ENCODE results near the gene ZBTB24. TPM values are rescaled to one million over a fixed set of nuclear protein-coding genes. Genes with fewer than 3 reads are reported as not detected.

The ZBTB24 gene
- total and polyA plus RNA-seq, 12 donors: 1.1 to 4.0 (median 3.0) TPM

DNA sequence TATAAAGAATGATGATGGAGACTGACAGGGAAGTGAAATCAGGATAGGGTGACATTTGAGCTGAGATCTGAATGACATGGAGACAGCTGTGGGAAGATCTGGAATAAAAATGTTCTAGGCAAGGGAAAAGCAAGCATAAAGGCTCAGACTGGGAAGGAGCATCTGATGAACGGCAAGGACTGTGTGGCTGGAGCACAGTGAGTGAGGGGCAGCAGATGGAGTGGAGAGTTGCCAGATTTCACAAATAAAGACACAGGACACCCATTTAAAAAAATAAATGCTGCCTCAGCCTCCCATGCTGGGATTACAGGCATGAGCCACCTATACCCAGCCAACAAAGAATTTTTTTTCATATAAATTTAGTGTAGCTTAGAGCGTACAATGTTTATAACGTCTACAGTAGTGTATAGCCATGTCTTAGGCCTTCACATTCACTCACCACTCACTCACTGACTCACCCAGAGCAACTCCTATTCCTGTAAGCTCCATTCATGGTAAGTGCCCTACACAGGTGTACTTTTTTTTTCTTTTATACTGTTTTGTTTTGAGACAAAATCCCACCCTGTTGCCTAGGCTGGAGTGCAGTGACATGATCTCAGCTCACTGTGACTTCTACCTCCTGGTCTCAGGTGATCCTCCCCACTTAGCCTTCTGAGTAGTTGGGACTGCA, 2.4 kb upstream of the ZBTB24 start:
- no peak overlapping the region for H3K4me3 ChIP-seq
- TF ChIP-seq, protein P1, sequence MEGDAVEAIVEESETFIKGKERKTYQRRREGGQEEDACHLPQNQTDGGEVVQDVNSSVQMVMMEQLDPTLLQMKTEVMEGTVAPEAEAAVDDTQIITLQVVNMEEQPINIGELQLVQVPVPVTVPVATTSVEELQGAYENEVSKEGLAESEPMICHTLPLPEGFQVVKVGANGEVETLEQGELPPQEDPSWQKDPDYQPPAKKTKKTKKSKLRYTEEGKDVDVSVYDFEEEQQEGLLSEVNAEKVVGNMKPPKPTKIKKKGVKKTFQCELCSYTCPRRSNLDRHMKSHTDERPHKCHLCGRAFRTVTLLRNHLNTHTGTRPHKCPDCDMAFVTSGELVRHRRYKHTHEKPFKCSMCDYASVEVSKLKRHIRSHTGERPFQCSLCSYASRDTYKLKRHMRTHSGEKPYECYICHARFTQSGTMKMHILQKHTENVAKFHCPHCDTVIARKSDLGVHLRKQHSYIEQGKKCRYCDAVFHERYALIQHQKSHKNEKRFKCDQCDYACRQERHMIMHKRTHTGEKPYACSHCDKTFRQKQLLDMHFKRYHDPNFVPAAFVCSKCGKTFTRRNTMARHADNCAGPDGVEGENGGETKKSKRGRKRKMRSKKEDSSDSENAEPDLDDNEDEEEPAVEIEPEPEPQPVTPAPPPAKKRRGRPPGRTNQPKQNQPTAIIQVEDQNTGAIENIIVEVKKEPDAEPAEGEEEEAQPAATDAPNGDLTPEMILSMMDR (IDR thresholded peaks at IDR 0.05): no peak
- no peaks in the 10 kb centered on the region for H3K9me3 ChIP-seq
- WGBS, 2 donors: 68 to 69% methylated on average over 3 of the region's 3 CpGs
- DNase-seq: no peak
- H3K27ac ChIP-seq: no peak overlapping the region
- intact Hi-C loops (cut with DNase I): loop anchor here in 2 of 10 donors (10.0 kb wide), 2 partner anchors 101 to 1531 kb away; partner anchors contain the start of genes CD164 (in 1 of the 2) and SEC63 (in 1 of the 2)
- no peaks in the 10 kb centered on the region for H3K27me3 ChIP-seq
- ATAC-seq: no peak
- H3K4me1 ChIP-seq: peaks cover 4 to 30% (median 23%) of the 10 kb centered on the region in 9 donors
- peaks cover 0 to 16% (median 5%) of the 10 kb centered on the region in 9 donors for H3K36me3 ChIP-seq

DNA sequence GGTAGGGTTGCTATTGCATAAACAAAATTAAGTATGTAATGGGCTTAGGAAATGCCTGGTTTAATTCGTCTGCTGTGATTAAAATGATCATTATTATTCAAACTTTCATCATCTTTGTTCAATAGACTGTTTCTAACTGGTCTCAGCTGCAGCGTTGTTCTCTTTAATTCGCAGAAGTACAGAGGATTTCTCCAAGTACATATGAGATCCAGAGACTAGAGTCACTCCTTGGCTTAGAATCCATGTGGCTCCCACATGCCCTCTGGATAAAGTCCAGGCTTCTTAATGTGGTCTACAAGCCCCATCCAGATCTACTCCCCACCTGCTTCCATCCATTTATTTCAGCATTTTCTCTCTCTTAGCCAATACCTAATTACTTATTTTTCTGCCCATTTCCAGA, 1.1 kb upstream of the ZBTB24 start:
- DNase-seq (no peak), ATAC-seq (no peak)
- peak overlapping the region in 5 of 10 donors; percentile 54 to 100 (median 93) for H3K4me3 ChIP-seq
- peaks cover 4 to 40% (median 35%) of the 10 kb centered on the region in 9 donors for H3K4me1 ChIP-seq
- TF ChIP-seq, protein P1 (IDR thresholded peaks at IDR 0.05): no peak
- H3K36me3 ChIP-seq: peaks cover 0 to 27% (median 5%) of the 10 kb centered on the region in 9 donors
- intact Hi-C loops (cut with DNase I): loop anchor here in 4 of 10 donors (5.0 to 10.0 kb wide), 4 partner anchors 42 to 1529 kb away; partner anchors contain the start of genes CD164 (in 2 of the 4), PPIL6 (in 1 of the 4), SEC63 (in 1 of the 4) and SMPD2 (in 1 of the 4)
- peak overlapping the region in 5 of 10 donors; percentile 56 to 92 (median 62) for H3K27ac ChIP-seq
- 46 to 53% methylated on average over 3 of the region's 3 CpGs for WGBS, 2 donors
- H3K9me3 ChIP-seq: no peaks in the 10 kb centered on the region
- no peaks in the 10 kb centered on the region for H3K27me3 ChIP-seq

- TF ChIP-seq, protein P1 (IDR thresholded peaks at IDR 0.05): no peak
- WGBS, 2 donors: 1 to 2% methylated on average over 6 of the region's 6 CpGs
- peaks cover 0 to 27% (median 5%) of the 10 kb centered on the region in 9 donors for H3K36me3 ChIP-seq
- intact Hi-C loops (cut with DNase I): loop anchor here in 4 of 10 donors (1.0 to 10.0 kb wide), 6 partner anchors 41 to 1529 kb away; partner anchors contain the start of genes CD164 (in 3 of the 4), PPIL6 (in 2 of the 4), SMPD2 (in 2 of the 4) and SEC63 (in 1 of the 4)
- no peaks in the 10 kb centered on the region for H3K27me3 ChIP-seq
- no peak for DNase-seq
- peaks cover 4 to 45% (median 40%) of the 10 kb centered on the region in 9 donors for H3K4me1 ChIP-seq
- peak overlapping the region in 7 of 10 donors; percentile 35 to 92 (median 56) for H3K27ac ChIP-seq
- ATAC-seq: no peak
- H3K9me3 ChIP-seq: no peaks in the 10 kb centered on the region
- H3K4me3 ChIP-seq: peak overlapping the region in 9 of 10 donors; percentile 54 to 100 (median 93)
Measured at GRCh38 chr6:109483735-109484057, 677 bp upstream of the ZBTB24 start.

DNA sequence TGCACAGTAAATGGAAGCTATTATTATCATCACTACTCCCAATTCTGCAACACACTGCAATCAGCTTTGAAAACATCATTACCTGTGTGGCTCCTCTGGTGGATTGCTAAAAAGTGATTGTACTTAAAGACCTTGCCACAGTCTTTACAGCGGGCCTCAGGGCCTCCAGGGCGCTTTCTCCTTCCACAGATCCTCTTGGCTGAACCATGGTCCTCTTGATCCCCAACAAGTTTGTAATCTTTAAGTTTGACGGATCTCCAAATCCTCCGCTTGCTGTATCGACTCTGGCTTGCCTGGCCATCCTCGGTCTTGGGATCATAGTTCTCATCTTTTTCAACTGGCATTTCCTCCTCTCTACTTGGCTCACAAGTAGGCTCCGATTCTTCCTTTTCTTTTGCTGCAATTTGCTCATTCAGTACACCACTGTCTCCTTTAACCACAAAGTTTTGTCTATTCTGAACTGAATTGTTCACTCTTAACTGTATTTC, 2.0 kb downstream of the ZBTB24 start:
- no peak for DNase-seq
- Histone ChIP-seq H3K27me3 (no peaks in the 10 kb centered on the region), H3K36me3 (peaks cover 0 to 51% (median 9%) of the 10 kb centered on the region in 9 donors), H3K4me1 (peaks cover 4 to 68% (median 50%) of the 10 kb centered on the region in 9 donors), H3K27ac (no peak overlapping the region), H3K4me3 (peak overlapping the region in 3 of 10 donors; percentile 1 to 95 (median 5)), H3K9me3 (no peaks in the 10 kb centered on the region)
- intact Hi-C loops (cut with DNase I): loop anchor here in 4 of 10 donors (2.0 to 10.0 kb wide), 5 partner anchors 18 to 1526 kb away; partner anchors contain the start of genes CD164 (in 2 of the 4), PPIL6 (in 1 of the 4), SEC63 (in 1 of the 4) and SMPD2 (in 1 of the 4)
- 96 to 98% methylated on average over 7 of the region's 7 CpGs for WGBS, 2 donors
- TF ChIP-seq, protein P1 (IDR thresholded peaks at IDR 0.05): no peak
- no peak for ATAC-seq
